Keratinocyte (primary cell): ENCODE measurements around the gene MALL. TPM values are rescaled to one million over a fixed set of nuclear protein-coding genes. Genes with fewer than 3 reads are reported as not detected.
"Not testable (repeated sequence)": the region's sequence is repeated elsewhere in the genome, so short reads cannot be mapped to it uniquely, and the experiment has no call there.

Source experiments
- DNase-seq: peaks from one replicate; pipeline ENCODE4 v3.0.0-alpha.2; 2011; ENCODE audit warnings: low read depth, missing footprints, low spot score
- FAIRE-seq: peaks from 2 replicates; lab custom pipeline; 2011; peaks lifted over from hg19 to GRCh38; lab: Jason Lieb, UNC
- H2AFZ ChIP-seq: 2 replicates; pipeline ENCODE4 v1.6.0; 2012; ENCODE audit warnings: low read length, control low read depth, inconsistent platforms; ENCODE audit not compliant: control insufficient read depth
- H3K27ac ChIP-seq: 2 replicates; pipeline ENCODE4 v1.5.1; 2011; ENCODE audit warnings: low read length; ENCODE audit not compliant: control insufficient read depth, insufficient read depth
- H3K27me3 ChIP-seq: 3 replicates; pipeline ENCODE4 v1.6.0; 2011; ENCODE audit warnings: low read length; ENCODE audit not compliant: control insufficient read depth, insufficient read depth; ENCODE audit errors: extremely low read depth
- H3K36me3 ChIP-seq, 2 experiments: 2 replicates in 1 of 2; 3 replicates in 1 of 2; pipeline ENCODE4 v1.5.1; 2011; ENCODE audit warnings: low read length in 2 of 2, mild to moderate bottlenecking in 1 of 2; ENCODE audit not compliant: control insufficient read depth in 2 of 2, insufficient read depth in 2 of 2; ENCODE audit errors: extremely low read depth in 1 of 2
- H3K4me1 ChIP-seq: 3 replicates; pipeline ENCODE4 v1.5.1; 2011; ENCODE audit warnings: low read length; ENCODE audit not compliant: control insufficient read depth, insufficient read depth; ENCODE audit errors: extremely low read depth
- H3K4me2 ChIP-seq: 3 replicates; pipeline ENCODE4 v1.6.0; 2011; ENCODE audit warnings: low read depth, low read length; ENCODE audit not compliant: control insufficient read depth, insufficient read depth; ENCODE audit errors: extremely low read depth
- H3K4me3 ChIP-seq, 3 experiments: fragments of 200-600 bp in 1 of 3; sonication (generic) in 1 of 3; 2 replicates in 2 of 3; 3 replicates in 1 of 3; pipeline ENCODE4 v1.5.1; 2011 to 2016; ENCODE audit warnings: low read length in 3 of 3, mild to moderate bottlenecking in 3 of 3, control low read depth in 2 of 3, inconsistent platforms in 1 of 3, low read depth in 1 of 3, mixed read lengths in 1 of 3, mixed run types in 1 of 3, moderate library complexity in 1 of 3; ENCODE audit not compliant: control insufficient read depth in 2 of 3, insufficient read depth in 2 of 3; ENCODE audit errors: extremely low read depth in 1 of 3
- H3K79me2 ChIP-seq: 2 replicates; pipeline ENCODE4 v1.6.0; 2012; ENCODE audit warnings: low read length; ENCODE audit not compliant: control insufficient read depth, insufficient read depth
- H3K9ac ChIP-seq: 3 replicates; pipeline ENCODE4 v1.6.0; 2011; ENCODE audit warnings: low read length; ENCODE audit not compliant: control insufficient read depth, insufficient read depth; ENCODE audit errors: extremely low read depth
- H3K9me1 ChIP-seq: 3 replicates; pipeline ENCODE4 v1.6.0; 2011; ENCODE audit warnings: low read length; ENCODE audit not compliant: control insufficient read depth, insufficient read depth; ENCODE audit errors: extremely low read depth
- H3K9me3 ChIP-seq: 2 replicates; pipeline ENCODE4 v1.5.1; 2012; ENCODE audit warnings: low read depth, low read length; ENCODE audit not compliant: control insufficient read depth
- H4K20me1 ChIP-seq: 3 replicates; pipeline ENCODE4 v1.6.0; 2011; ENCODE audit warnings: low read length; ENCODE audit not compliant: control insufficient read depth, insufficient read depth; ENCODE audit errors: extremely low read depth
- CTCF ChIP-seq, 3 experiments: IDR thresholded peaks in 1 of 3; conservative IDR thresholded peaks in 1 of 3; optimal IDR thresholded peaks in 1 of 3; 2 replicates in 2 of 3; 3 replicates in 1 of 3; pipeline versions ENCODE3 to v1.5.1; 2011; ENCODE audit warnings: low read length in 3 of 3, mild to moderate bottlenecking in 3 of 3, moderate library complexity in 2 of 3, control low read depth in 1 of 3, inconsistent platforms in 1 of 3; ENCODE audit not compliant: insufficient read depth in 2 of 3; ENCODE audit errors: extremely low read depth in 1 of 3
- EZH2 ChIP-seq: IDR thresholded peaks from one replicate; pipeline ENCODE4 v1.6.1; 2012; ENCODE audit warnings: inconsistent platforms, mild to moderate bottlenecking, low read length, moderate library complexity
- dilution Hi-C: fragments of 300-500 bp; cut with MboI; formaldehyde crosslinking; loops from one replicate; pipeline ENCODE4 v1.7.0; 2020; ENCODE audit warnings: low sequenced_read_pairs; ENCODE audit not compliant: extremely low pct_ligation_motif_present
- polyA plus RNA-seq, 5 experiments: library from polyadenylated mRNA; depleted of rRNA in 3 of 5; stranded (reverse) in 3 of 5; stranded (forward) in 1 of 5; unstranded in 1 of 5; fragments of >200 nt; gene quantifications; 1 replicate in 1 of 5; 2 replicates in 3 of 5; 3 replicates in 1 of 5; pipeline versions ENCODE4 v1.2.1 to v1.2.3, GENCODE V29; 2011 to 2012; ENCODE audit warnings: missing spikeins in 2 of 5, low read depth in 1 of 5, low replicate concordance in 1 of 5

MALL gene
- polyA plus RNA-seq, 1 donor (not counting 4 experiments of a cell fraction or from before 2014, with no cell fraction given), result 29.0 TPM

- Histone ChIP-seq H3K4me1 (peaks cover 85% of the 10 kb centered on the region), H3K9ac (peak overlapping the region; percentile 86), H3K36me3 (peaks cover 4 to 15% of the 10 kb centered on the region in 2 experiments), H3K9me3 (no peaks in the 10 kb centered on the region), H3K27me3 (no peaks in the 10 kb centered on the region), H3K9me1 (peaks cover 2% of the 10 kb centered on the region), H3K4me2 (peak overlapping the region; percentile 85), H2AFZ (no peak overlapping the region), H3K79me2 (peaks cover 45% of the 10 kb centered on the region), H4K20me1 (no peaks in the 10 kb centered on the region), H3K27ac (peak overlapping the region; percentile 99), H3K4me3 (peak overlapping the region in 2 of 3 experiments; percentile 16 to 61)
- DNase-seq (no peak), FAIRE-seq (peak; percentile 70)
- TF ChIP-seq CTCF (optimal IDR thresholded peaks at IDR 0.05 in 1 of 3, IDR thresholded peaks at IDR 0.05 in 1 of 3, conservative IDR thresholded peaks at IDR 0.05 in 1 of 3; ENCODE audit: extremely low read depth in 1 of 3, insufficient read depth in 2 of 3, low read length in 3 of 3), result no peak
- no peak for TF ChIP-seq EZH2
- dilution Hi-C loops, result no loop called here
Measured at GRCh38 chr2:110101901-110102803, 13.5 kb downstream of the MALL start.

- H3K4me2 ChIP-seq, result peak overlapping the region; percentile 85
- FAIRE-seq (peak; percentile 96), DNase-seq (peak; percentile 90)
- peak overlapping the region; percentile 86 for H3K9ac ChIP-seq
- H3K36me3 ChIP-seq, result peaks cover 4 to 15% of the 10 kb centered on the region in 2 experiments
- H3K9me1 ChIP-seq, result peaks cover 2% of the 10 kb centered on the region
- peaks cover 44% of the 10 kb centered on the region for H3K79me2 ChIP-seq
- no peaks in the 10 kb centered on the region for H3K27me3 ChIP-seq
- no peak overlapping the region for H2AFZ ChIP-seq
- no peaks in the 10 kb centered on the region for H3K9me3 ChIP-seq
- dilution Hi-C loops, result no loop called here
- H3K4me1 ChIP-seq, result peaks cover 77% of the 10 kb centered on the region
- H3K4me3 ChIP-seq, result peak overlapping the region in 1 of 3 experiments; percentile 61
- peak overlapping the region; percentile 99 for H3K27ac ChIP-seq
- no peaks in the 10 kb centered on the region for H4K20me1 ChIP-seq
- TF ChIP-seq CTCF (optimal IDR thresholded peaks at IDR 0.05 in 1 of 3, IDR thresholded peaks at IDR 0.05 in 1 of 3, conservative IDR thresholded peaks at IDR 0.05 in 1 of 3; ENCODE audit: extremely low read depth in 1 of 3, insufficient read depth in 2 of 3, low read length in 3 of 3) (no peak), EZH2 (no peak)
Measured at GRCh38 chr2:110101280-110101844, 14.3 kb downstream of the MALL start.

GRCh38 chr2:110100880-110101279 lies 14.7 kb downstream of the MALL start:
- Histone ChIP-seq H3K9ac (peak overlapping the region; percentile 61), H3K27ac (peak overlapping the region; percentile 99), H3K4me2 (peak overlapping the region; percentile 17), H3K36me3 (peaks cover 6 to 15% of the 10 kb centered on the region in 2 experiments), H3K79me2 (peaks cover 44% of the 10 kb centered on the region), H3K4me1 (peaks cover 72% of the 10 kb centered on the region)
- H3K9me1 ChIP-seq, H4K20me1 ChIP-seq, H3K9me3 ChIP-seq, H3K27me3 ChIP-seq, H3K4me3 ChIP-seq, DNase-seq, FAIRE-seq, dilution Hi-C loops, H2AFZ ChIP-seq: not testable (repeated sequence)
